HG03039 (cell line): ENCODE results near the gene SLC25A21.

ENCODE experiments used
- ATAC-seq: cut with Tn5 transposase; IDR thresholded peaks from one replicate; pipeline ENCODE4 v1.9.1; 2021; ENCODE audit warnings: mild to moderate bottlenecking, moderate library complexity; ENCODE audit not compliant: unreplicated experiment

SLC25A21 gene

GRCh38 chr14:36949371-36949770 lies 223.0 kb downstream of the SLC25A21 start:
- no peak for ATAC-seq

GRCh38 chr14:36948157-36948859 lies 224.1 kb downstream of the SLC25A21 start:
- no peak for ATAC-seq

GRCh38 chr14:36947362-36947761 lies 225.0 kb downstream of the SLC25A21 start:
- ATAC-seq, result no peak

GRCh38 chr14:36946872-36947271 lies 225.5 kb downstream of the SLC25A21 start:
- ATAC-seq, result no peak

- ATAC-seq, result no peak
Measured at GRCh38 chr14:36944307-36945010, 227.9 kb downstream of the SLC25A21 start.

- ATAC-seq, result no peak
Measured at GRCh38 chr14:36942522-36943245, 229.7 kb downstream of the SLC25A21 start.

- ATAC-seq, result peak; percentile 93
Measured at GRCh38 chr14:36941783-36942521, 230.5 kb downstream of the SLC25A21 start.

GRCh38 chr14:36940476-36940875 lies 231.9 kb downstream of the SLC25A21 start:
- ATAC-seq, result no peak

- ATAC-seq, result no peak
Measured at GRCh38 chr14:36939265-36939664, 233.1 kb downstream of the SLC25A21 start.

GRCh38 chr14:36938678-36939077 lies 233.7 kb downstream of the SLC25A21 start:
- ATAC-seq, result no peak

- ATAC-seq, result no peak
Measured at GRCh38 chr14:36935976-36936678, 236.3 kb downstream of the SLC25A21 start.

- no peak for ATAC-seq
Measured at GRCh38 chr14:36934304-36934703, 238.1 kb downstream of the SLC25A21 start.

- ATAC-seq, result no peak
Measured at GRCh38 chr14:36931791-36932190, 240.6 kb downstream of the SLC25A21 start.

- ATAC-seq, result no peak
Measured at GRCh38 chr14:36928432-36928831, 244.0 kb downstream of the SLC25A21 start.

- no peak for ATAC-seq
Measured at GRCh38 chr14:36925094-36925493, 247.3 kb downstream of the SLC25A21 start.

- ATAC-seq, result no peak
Measured at GRCh38 chr14:36916668-36917067, 255.7 kb downstream of the SLC25A21 start.

GRCh38 chr14:36915081-36915480 lies 257.3 kb downstream of the SLC25A21 start:
- no peak for ATAC-seq

GRCh38 chr14:36910578-36910977 lies 261.8 kb downstream of the SLC25A21 start:
- no peak for ATAC-seq

GRCh38 chr14:36905272-36905888 lies 267.0 kb downstream of the SLC25A21 start:
- no peak for ATAC-seq

GRCh38 chr14:36901861-36902260 lies 270.5 kb downstream of the SLC25A21 start:
- ATAC-seq, result no peak
